Endothelial cell (in vitro differentiated cells): Measurements from ENCODE around the gene FABP6. TPM values are rescaled to one million over a fixed set of nuclear protein-coding genes. Genes with fewer than 3 reads are reported as not detected.

Source experiments
- DNase-seq: peaks from one replicate; pipeline ENCODE4 v3.0.0; 2021; ENCODE audit warnings: low spot score
- H3K27ac Mint-ChIP-seq: one replicate; pipeline ENCODE4 v1.8.0; 2021; ENCODE audit warnings: mixed read lengths, inconsistent platforms; ENCODE audit not compliant: unreplicated experiment
- H3K27me3 Mint-ChIP-seq: one replicate; pipeline ENCODE4 v1.8.0; 2021; ENCODE audit warnings: mild to moderate bottlenecking, moderate library complexity, mixed read lengths, inconsistent platforms; ENCODE audit not compliant: unreplicated experiment
- H3K36me3 Mint-ChIP-seq: one replicate; pipeline ENCODE4 v1.8.0; 2021; ENCODE audit warnings: mild to moderate bottlenecking, low read depth, mixed read lengths, inconsistent platforms; ENCODE audit not compliant: unreplicated experiment
- H3K4me1 Mint-ChIP-seq: one replicate; pipeline ENCODE4 v1.8.0; 2021; ENCODE audit warnings: mild to moderate bottlenecking, mixed read lengths, inconsistent platforms; ENCODE audit not compliant: unreplicated experiment
- H3K4me3 Mint-ChIP-seq: one replicate; pipeline ENCODE4 v1.8.0; 2021; ENCODE audit warnings: mild to moderate bottlenecking, mixed read lengths, inconsistent platforms; ENCODE audit not compliant: unreplicated experiment
- H3K9me3 Mint-ChIP-seq: one replicate; pipeline ENCODE4 v1.8.0; 2021; ENCODE audit warnings: mixed read lengths, inconsistent platforms; ENCODE audit not compliant: unreplicated experiment
- total RNA-seq: library from RNA; stranded (reverse); fragmentation: NEBNext Ultra II Directional; extraction: Animal tissue kit (Norgen Biotek cat#: 25700); gene quantifications from one replicate; pipeline ENCODE4 v1.2.1, GENCODE V29; 2021; ENCODE audit not compliant: unreplicated experiment
- TF ChIP-seq, protein P1 (sequence below): fragments of 200-600 bp; sonication (generic); IDR thresholded peaks from one replicate; pipeline ENCODE4 v1.5.0; 2021; ENCODE audit warnings: antibody characterized with exemption; ENCODE audit not compliant: unreplicated experiment

FABP6 gene
- total RNA-seq, 1 donor from 2014 or later = 1.2 TPM

DNA sequence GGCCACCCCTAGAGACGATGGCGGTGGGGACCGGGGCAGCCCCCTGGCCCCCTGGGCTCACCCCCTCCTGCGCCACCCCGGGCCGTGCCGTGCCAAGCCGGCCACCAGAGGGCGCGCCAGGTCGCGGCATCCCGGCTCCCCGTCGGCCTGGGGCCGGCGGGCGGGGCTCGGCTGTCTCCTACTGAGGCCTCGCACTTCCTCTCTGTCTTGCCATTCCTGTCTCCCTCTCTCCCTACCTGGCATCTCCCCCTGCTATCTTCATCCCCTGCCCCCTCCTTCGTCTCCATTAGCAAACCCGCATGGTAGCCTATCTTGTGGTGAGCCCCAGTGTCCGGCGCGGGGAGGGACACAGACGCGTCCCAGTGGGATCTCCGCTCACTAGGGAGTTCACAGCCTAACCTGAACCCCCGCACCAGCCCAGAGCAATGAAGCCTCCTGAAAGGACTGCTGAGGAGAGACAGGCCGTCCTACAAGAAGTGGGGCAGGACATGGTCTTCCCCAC, 29.8 kb upstream of the FABP6 start:
- Mint-ChIP-seq H3K36me3 (peaks cover 3% of the 10 kb centered on the region), H3K4me1 (peaks cover 38% of the 10 kb centered on the region), H3K27ac (peak overlapping the region; percentile 77), H3K4me3 (peak overlapping the region; percentile 85), H3K9me3 (no peaks in the 10 kb centered on the region), H3K27me3 (peaks cover 23% of the 10 kb centered on the region)
- TF ChIP-seq, protein P1, sequence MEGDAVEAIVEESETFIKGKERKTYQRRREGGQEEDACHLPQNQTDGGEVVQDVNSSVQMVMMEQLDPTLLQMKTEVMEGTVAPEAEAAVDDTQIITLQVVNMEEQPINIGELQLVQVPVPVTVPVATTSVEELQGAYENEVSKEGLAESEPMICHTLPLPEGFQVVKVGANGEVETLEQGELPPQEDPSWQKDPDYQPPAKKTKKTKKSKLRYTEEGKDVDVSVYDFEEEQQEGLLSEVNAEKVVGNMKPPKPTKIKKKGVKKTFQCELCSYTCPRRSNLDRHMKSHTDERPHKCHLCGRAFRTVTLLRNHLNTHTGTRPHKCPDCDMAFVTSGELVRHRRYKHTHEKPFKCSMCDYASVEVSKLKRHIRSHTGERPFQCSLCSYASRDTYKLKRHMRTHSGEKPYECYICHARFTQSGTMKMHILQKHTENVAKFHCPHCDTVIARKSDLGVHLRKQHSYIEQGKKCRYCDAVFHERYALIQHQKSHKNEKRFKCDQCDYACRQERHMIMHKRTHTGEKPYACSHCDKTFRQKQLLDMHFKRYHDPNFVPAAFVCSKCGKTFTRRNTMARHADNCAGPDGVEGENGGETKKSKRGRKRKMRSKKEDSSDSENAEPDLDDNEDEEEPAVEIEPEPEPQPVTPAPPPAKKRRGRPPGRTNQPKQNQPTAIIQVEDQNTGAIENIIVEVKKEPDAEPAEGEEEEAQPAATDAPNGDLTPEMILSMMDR = peak; percentile 96
- peak; percentile 94 for DNase-seq

DNA sequence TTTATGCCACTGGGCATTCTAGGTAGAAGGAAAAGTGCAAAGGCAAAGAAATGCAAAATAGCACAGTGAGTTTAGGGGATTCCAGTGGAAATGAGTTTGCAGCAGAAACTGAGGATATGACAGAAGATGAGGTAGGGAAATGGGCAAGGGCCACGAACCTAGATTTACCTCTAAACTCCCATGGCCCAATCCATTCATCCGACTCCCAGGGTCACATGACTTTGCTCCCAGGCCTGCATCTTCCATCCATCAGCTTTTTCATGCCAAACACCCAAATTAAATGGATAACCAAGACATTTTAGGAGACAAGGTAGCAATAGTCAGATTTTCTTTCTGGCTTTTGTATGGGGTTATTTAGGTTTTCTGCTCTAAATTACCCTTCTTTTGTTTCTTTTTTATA, 22.2 kb upstream of the FABP6 start:
- Mint-ChIP-seq H3K9me3 (no peaks in the 10 kb centered on the region), H3K27ac (no peak overlapping the region), H3K27me3 (peaks cover 3% of the 10 kb centered on the region)

DNA sequence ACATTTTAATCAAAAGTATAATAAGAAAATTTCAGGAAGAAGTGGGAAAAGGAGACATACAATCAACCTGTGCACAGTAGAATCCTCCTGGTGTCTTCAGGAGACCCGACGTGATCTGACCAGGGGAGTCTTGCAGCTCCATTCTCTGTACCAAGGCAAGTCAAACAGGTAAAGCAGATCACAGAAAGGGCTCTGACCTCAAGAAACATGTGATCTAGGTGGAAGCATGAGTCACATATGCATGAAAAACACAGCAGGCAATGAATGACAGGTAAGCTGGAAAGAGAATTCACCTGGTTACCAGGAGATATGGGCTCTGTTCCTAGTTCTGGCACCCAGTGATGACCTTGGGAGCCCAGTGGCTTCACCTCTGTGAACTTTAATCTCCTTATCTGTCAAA, 19.4 kb upstream of the FABP6 start:
- Mint-ChIP-seq H3K4me3 (no peak overlapping the region), H3K9me3 (no peaks in the 10 kb centered on the region), H3K27ac (no peak overlapping the region), H3K27me3 (peaks cover 1% of the 10 kb centered on the region), H3K4me1 (no peaks in the 10 kb centered on the region), H3K36me3 (no peaks in the 10 kb centered on the region)
- TF ChIP-seq, protein P1 = no peak
- no peak for DNase-seq

More for the DNA sequence above, 22.2 kb upstream of the FABP6 start:
- H3K4me3 Mint-ChIP-seq = no peak overlapping the region
- H3K36me3 Mint-ChIP-seq = no peaks in the 10 kb centered on the region
- no peaks in the 10 kb centered on the region for H3K4me1 Mint-ChIP-seq
- DNase-seq = no peak
- TF ChIP-seq, protein P1 = no peak

DNA sequence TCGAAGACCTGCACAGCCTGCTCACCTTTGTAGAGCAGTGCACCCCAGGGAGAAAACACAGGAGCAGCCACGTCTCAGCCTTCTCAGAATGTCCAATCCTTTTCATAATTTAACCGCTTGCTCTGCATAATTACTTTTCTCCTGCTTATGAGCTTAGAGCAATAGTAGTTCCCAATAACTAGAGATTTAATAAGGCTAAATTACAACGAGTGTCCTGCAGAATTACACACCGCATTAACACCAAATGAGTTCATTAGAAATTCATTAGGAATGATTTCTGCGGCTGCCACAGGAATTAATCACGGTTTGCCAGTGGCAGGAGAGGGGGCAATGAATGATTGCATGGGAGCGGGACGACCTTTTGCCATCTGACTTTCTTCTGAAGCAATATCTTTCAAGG, 18.7 kb upstream of the FABP6 start:
- H3K27me3 Mint-ChIP-seq = peaks cover 1% of the 10 kb centered on the region
- H3K4me3 Mint-ChIP-seq = no peak overlapping the region
- no peak for DNase-seq
- no peaks in the 10 kb centered on the region for H3K9me3 Mint-ChIP-seq
- TF ChIP-seq, protein P1 = no peak
- no peaks in the 10 kb centered on the region for H3K4me1 Mint-ChIP-seq
- no peak overlapping the region for H3K27ac Mint-ChIP-seq
- H3K36me3 Mint-ChIP-seq = no peaks in the 10 kb centered on the region

DNA sequence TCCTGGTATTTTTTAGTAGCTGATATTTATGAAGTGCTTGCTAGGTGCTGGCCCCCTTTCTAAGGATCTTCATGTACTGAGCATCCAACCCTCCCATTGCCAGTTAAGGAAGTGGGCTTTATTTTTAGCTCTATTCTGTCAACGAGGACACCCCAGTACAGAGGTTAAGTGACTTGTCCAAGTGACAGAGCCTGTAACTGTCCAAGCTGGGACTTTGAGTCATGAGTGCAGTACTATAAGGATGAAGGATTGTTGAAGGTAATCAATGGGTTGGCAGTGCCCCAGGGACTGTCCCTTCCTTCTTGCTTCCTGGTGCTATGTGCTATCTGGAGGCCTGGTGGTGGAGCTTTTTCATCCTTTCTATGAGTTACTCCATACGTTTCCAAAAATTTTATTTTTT, 18.0 kb upstream of the FABP6 start:
- Mint-ChIP-seq H3K4me3 (no peak overlapping the region), H3K4me1 (no peaks in the 10 kb centered on the region), H3K36me3 (no peaks in the 10 kb centered on the region), H3K27me3 (peaks cover 1% of the 10 kb centered on the region), H3K27ac (no peak overlapping the region), H3K9me3 (no peaks in the 10 kb centered on the region)
- DNase-seq = no peak
- TF ChIP-seq, protein P1 = no peak
